BJ (cell line): ENCODE results near the gene MRPL52. TPM values are rescaled to one million over a fixed set of nuclear protein-coding genes. Genes with fewer than 3 reads are reported as not detected.

Experiments used
- CTCF ChIA-PET: fragments of 350-600 bp; formaldehyde crosslinking; extraction: SDS; loops from one replicate; lab custom pipeline; 2021; ENCODE audit warnings: antibody characterized with exemption, inconsistent platforms; lab: Yijun Ruan, JAX
- POLR2A ChIA-PET: fragments of 300-600 bp; sonication (Branson Sonifier 250); formaldehyde crosslinking; extraction: SDS; loops from one replicate; lab custom pipeline; 2021; ENCODE audit warnings: antibody characterized with exemption; lab: Charles Lee
- DNase-seq: peaks from one replicate; pipeline ENCODE4 v3.0.0-alpha.2; 2011; ENCODE audit warnings: low read depth
- H3K27me3 ChIP-seq: 2 replicates; pipeline ENCODE4 v1.6.0; 2011; ENCODE audit warnings: low read length; ENCODE audit not compliant: control insufficient read depth, insufficient read depth
- H3K36me3 ChIP-seq: 2 replicates; pipeline ENCODE4 v1.5.1; 2011; ENCODE audit warnings: low read length; ENCODE audit not compliant: control insufficient read depth, insufficient read depth
- H3K4me3 ChIP-seq: 2 replicates; pipeline ENCODE4 v1.5.1; 2011; ENCODE audit warnings: low read depth, mild to moderate bottlenecking, control low read depth, low read length
- polyA plus RNA-seq: library from polyadenylated mRNA; depleted of rRNA; stranded (reverse); fragments of >200 nt; gene quantifications from 2 replicates; pipeline ENCODE4 v1.2.3, GENCODE V29; 2011
- TF ChIP-seq, protein P1 (sequence below): IDR thresholded peaks from 2 replicates; pipeline ENCODE4 v1.5.1; 2011; ENCODE audit warnings: low read depth, mild to moderate bottlenecking, control low read depth, inconsistent platforms, low read length, moderate library complexity; ENCODE audit not compliant: insufficient read depth

MRPL52 gene
- polyA plus RNA-seq, 1 experiment, result 66.7 TPM

DNA sequence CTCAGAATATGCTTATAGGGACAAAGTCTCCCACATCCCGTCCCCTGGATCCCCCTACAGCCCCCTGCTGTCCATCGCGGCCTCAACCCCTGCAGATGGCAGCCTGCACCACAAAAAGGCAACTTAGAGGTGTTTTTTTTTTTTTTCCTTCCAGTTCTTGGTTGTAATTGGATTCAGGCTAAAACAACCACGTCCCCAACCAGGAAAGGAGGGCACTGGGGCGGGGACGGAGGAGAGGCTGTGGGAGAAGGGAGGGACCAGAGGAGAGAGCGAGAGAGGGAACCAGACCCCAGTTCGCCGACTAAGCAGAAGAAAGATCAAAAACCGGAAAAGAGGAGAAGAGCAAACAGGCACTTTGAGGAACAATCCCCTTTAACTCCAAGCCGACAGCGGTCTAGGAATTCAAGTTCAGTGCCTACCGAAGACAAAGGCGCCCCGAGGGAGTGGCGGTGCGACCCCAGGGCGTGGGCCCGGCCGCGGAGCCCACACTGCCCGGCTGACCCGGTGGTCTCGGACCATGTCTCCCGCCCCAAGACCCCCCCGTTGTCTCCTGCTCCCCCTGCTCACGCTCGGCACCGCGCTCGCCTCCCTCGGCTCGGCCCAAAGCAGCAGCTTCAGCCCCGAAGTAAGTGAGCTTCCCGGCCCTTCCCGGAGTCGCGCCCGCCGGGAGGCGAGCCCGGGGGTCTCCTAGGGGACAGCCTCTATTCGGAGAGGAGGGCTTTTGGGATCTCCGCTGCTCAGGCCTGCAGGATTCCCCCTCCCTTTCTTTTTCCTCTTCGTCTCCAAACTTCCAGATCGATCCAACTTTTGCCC, 6.8 kb downstream of the MRPL52 start, which contains the start of gene MMP14:
TSS of gene MMP14 (plus strand) at position 285 of the 813 bp plus-strand sequence. CDS start at position 518, 233 bp downstream.
- peaks cover 10% of the 10 kb centered on the region for H3K36me3 ChIP-seq
- DNase-seq, result peak; percentile 81
- TF ChIP-seq, protein P1, sequence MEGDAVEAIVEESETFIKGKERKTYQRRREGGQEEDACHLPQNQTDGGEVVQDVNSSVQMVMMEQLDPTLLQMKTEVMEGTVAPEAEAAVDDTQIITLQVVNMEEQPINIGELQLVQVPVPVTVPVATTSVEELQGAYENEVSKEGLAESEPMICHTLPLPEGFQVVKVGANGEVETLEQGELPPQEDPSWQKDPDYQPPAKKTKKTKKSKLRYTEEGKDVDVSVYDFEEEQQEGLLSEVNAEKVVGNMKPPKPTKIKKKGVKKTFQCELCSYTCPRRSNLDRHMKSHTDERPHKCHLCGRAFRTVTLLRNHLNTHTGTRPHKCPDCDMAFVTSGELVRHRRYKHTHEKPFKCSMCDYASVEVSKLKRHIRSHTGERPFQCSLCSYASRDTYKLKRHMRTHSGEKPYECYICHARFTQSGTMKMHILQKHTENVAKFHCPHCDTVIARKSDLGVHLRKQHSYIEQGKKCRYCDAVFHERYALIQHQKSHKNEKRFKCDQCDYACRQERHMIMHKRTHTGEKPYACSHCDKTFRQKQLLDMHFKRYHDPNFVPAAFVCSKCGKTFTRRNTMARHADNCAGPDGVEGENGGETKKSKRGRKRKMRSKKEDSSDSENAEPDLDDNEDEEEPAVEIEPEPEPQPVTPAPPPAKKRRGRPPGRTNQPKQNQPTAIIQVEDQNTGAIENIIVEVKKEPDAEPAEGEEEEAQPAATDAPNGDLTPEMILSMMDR, result peak; percentile 69
- POLR2A ChIA-PET, result interaction anchor here (1.0 to 1.6 kb wide), 3 partner anchors 11 to 16 kb away, joined by 3 to 8 read pairs (median 7); no protein-coding TSS in a partner anchor
- H3K27me3 ChIP-seq, result no peaks in the 10 kb centered on the region
- CTCF ChIA-PET, result interaction anchor here (0.6 to 9.9 kb wide), 14 partner anchors 14 to 315 kb away, joined by 3 to 246 read pairs (median 3); partner anchors contain the start of genes AJUBA and RBM23
- peak within 1 kb of the TSS; percentile 83 for H3K4me3 ChIP-seq

DNA sequence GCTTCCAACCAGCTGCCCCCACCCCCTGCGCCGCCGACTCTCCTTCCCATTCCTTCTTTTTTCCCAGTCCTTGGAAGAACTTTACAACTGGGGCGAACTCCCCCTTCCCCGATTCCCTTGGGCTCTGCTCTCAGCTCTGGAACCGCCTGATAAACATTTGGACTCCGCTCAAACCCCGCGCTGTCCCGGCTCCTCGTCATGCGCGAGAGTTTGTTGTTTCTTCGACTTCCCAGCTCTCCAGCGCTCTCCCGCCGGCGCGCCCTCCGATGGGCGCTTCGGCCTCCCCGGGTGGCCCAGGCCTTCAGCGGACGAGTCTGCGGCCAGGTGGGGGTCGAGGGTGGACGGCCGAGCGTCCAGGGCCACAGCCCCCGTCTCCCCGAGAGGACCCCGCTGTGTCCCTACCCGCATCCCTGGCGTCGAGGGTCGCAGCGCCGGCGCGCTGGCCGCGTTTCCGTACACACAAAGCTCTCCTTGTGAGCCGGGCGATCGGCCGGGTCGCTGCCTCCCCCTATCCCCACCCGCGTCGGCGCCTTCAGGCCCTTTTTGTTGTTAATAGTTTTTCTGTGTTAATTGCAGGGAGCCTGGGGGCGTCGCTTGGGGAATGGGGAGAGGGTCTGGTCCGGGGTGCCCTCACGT, 7.5 kb downstream of the MRPL52 start:
- Histone ChIP-seq H3K36me3 (peaks cover 17% of the 10 kb centered on the region), H3K4me3 (peak overlapping the region; percentile 83), H3K27me3 (no peaks in the 10 kb centered on the region)
- no peak for DNase-seq
- ChIA-PET POLR2A (interaction anchor here (0.9 to 1.6 kb wide), 4 partner anchors 11 to 16 kb away, joined by 3 to 8 read pairs (median 6); no protein-coding TSS in a partner anchor), CTCF (interaction anchor here (0.6 to 9.9 kb wide), 9 partner anchors 14 to 315 kb away, joined by 3 to 246 read pairs (median 5); partner anchors contain the start of gene RBM23)
- TF ChIP-seq, protein P1, result no peak

DNA sequence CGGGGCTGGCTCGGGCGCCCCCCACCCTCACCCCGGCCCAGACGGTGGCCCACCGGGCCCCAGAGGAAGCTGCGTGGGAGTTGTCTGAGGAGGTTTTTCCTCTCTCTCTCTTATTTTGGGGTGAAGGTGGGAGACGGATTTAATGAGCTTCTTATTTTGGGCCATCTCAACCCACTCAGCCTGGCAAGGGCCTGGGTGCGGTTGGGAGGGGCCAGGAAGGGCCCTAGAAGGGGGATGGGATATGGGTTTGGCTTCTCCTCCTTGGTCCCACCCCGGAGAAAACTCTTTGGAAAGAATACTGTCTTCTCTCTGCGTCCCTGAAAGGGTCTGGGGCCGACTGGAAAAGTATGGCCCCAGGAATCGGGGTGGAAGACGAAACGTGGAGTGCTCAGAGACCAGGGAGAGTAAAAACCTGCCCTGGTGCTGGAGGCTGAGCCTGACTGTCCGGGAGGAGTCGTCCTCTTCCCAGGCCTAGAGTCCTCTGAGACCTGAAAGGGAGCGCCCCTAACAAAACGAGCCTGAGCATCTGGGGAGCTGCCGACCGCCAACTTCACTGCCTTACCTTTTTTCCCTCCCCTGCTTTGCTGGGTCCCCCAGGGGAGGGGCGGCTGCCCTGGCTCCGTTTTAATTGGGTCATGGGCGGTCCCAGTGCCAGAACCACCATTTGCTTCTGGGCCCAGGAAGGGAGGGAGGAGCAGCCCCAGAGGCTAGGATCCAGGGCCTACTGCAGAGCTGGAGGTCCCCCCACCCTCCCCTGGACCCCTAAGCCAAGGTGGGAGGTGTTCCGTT, 8.3 kb downstream of the MRPL52 start:
- TF ChIP-seq, protein P1, result no peak
- Histone ChIP-seq H3K4me3 (peak overlapping the region; percentile 83), H3K27me3 (no peaks in the 10 kb centered on the region), H3K36me3 (peaks cover 24% of the 10 kb centered on the region)
- no peak for DNase-seq
- ChIA-PET CTCF (interaction anchor here (0.7 to 9.9 kb wide), 9 partner anchors 10 to 465 kb away, joined by 3 to 246 read pairs (median 6); partner anchors contain the start of genes OXA1L and RBM23), POLR2A (interaction anchor here (0.6 to 1.6 kb wide), 4 partner anchors 10 to 34 kb away, joined by 5 to 8 read pairs (median 6); no protein-coding TSS in a partner anchor)

DNA sequence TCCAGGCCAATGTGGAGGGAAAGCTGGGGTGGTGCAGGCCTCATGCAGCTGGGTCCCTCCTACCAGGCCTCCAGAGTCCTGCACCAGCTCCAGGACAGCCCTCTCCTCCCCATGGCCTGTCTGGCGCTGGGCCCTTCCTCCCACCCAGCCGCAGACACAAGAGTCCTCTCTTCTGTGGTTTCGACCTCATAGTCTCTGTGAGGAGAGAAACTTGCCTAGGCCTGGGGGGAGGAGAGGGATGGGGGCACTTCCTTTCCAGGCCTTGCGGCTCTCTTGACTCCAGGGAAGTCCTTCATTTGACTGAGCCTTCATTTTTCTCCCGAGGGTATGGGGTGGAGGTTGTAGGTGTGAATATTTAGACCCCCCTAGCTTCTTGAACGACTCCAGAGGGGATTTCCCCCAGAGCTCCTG, 8.9 kb downstream of the MRPL52 start:
- CTCF ChIA-PET, result interaction anchor here (0.7 to 9.9 kb wide), 6 partner anchors 11 to 464 kb away, joined by 3 to 246 read pairs (median 5); partner anchors contain the start of gene OXA1L
- POLR2A ChIA-PET, result interaction anchor here (1.1 kb wide), 1 partner anchor 13 kb away, joined by 21 read pairs; no protein-coding TSS in a partner anchor
- peak; percentile 21 for DNase-seq
- Histone ChIP-seq H3K4me3 (peak overlapping the region; percentile 83), H3K27me3 (no peaks in the 10 kb centered on the region), H3K36me3 (peaks cover 31% of the 10 kb centered on the region)
- TF ChIP-seq, protein P1, result no peak
